Measurements from ENCODE around the gene FIGNL1. TPM values are rescaled to one million over a fixed set of nuclear protein-coding genes. Genes with fewer than 3 reads are reported as not detected.
A peak's percentile ranks its signal among the peaks of the same experiment; 100 is the strongest.

FIGNL1 gene
- total RNA-seq, 4 donors from 2014 or later, result 6.6 to 22.8 (median 22.1) TPM

- Histone ChIP-seq H3K27me3 (no peaks in the 10 kb centered on the region), H3K4me3 (no peak overlapping the region), H3K9me3 (no peaks in the 10 kb centered on the region), H3K4me1 (peaks cover 9 to 44% (median 19%) of the 10 kb centered on the region in 3 donors), H3K36me3 (peaks cover 0 to 23% (median 0%) of the 10 kb centered on the region in 3 donors), H3K27ac (peak overlapping the region in 1 of 4 donors; percentile 19)
- intact Hi-C loops (cut with DNase I), result no loop called here
- DNase-seq, result no peak
- TF ChIP-seq POLR2A (IDR thresholded peaks at IDR 0.05) (no peak), CTCF (IDR thresholded peaks at IDR 0.05) (no peak)
These were observed 1.3 kb downstream of the FIGNL1 start for GRCh38 chr7:50448823-50449222.

- WGBS, 2 donors, result 8 to 35% methylated on average over 4 of the region's 4 CpGs
- Histone ChIP-seq H3K27ac (peak overlapping the region in 3 of 4 donors; percentile 43 to 60 (median 60)), H3K27me3 (no peaks in the 10 kb centered on the region), H3K36me3 (peaks cover 0 to 41% (median 0%) of the 10 kb centered on the region in 3 donors), H3K9me3 (no peaks in the 10 kb centered on the region), H3K4me1 (peaks cover 9 to 44% (median 19%) of the 10 kb centered on the region in 3 donors), H3K4me3 (no peak overlapping the region)
- TF ChIP-seq CTCF (IDR thresholded peaks at IDR 0.05), result no peak
- TF ChIP-seq POLR2A (IDR thresholded peaks at IDR 0.05), result no peak
- no peak for DNase-seq
- intact Hi-C loops (cut with DNase I), result no loop called here
These were observed 3.6 kb downstream of the FIGNL1 start for GRCh38 chr7:50446542-50446960.

- 69 to 79% methylated on average over 3 of the region's 3 CpGs for WGBS, 2 donors
These were observed 13.9 kb downstream of the FIGNL1 start for GRCh38 chr7:50436133-50436806.

GRCh38 chr7:50431722-50432305 is 18.3 kb downstream of the FIGNL1 start:
- WGBS, 2 donors, result 57 to 65% methylated on average over 4 of the region's 4 CpGs
- Histone ChIP-seq H3K9me3 (no peaks in the 10 kb centered on the region), H3K4me3 (no peak overlapping the region), H3K27me3 (no peaks in the 10 kb centered on the region), H3K4me1 (no peaks in the 10 kb centered on the region), H3K36me3 (no peaks in the 10 kb centered on the region), H3K27ac (no peak overlapping the region)
- DNase-seq, result no peak
- intact Hi-C loops (cut with DNase I), result no loop called here
- no peak for TF ChIP-seq POLR2A (IDR thresholded peaks at IDR 0.05)
- no peak for TF ChIP-seq CTCF (IDR thresholded peaks at IDR 0.05)

More at GRCh38 chr7:50436133-50436806, 13.9 kb downstream of the FIGNL1 start:
- intact Hi-C loops (cut with DNase I), result no loop called here
- H3K4me1 ChIP-seq, result no peaks in the 10 kb centered on the region
- no peak overlapping the region for H3K27ac ChIP-seq
- no peak overlapping the region for H3K4me3 ChIP-seq
- H3K27me3 ChIP-seq, result no peaks in the 10 kb centered on the region
- TF ChIP-seq POLR2A (IDR thresholded peaks at IDR 0.05), result no peak
- no peak for TF ChIP-seq CTCF (IDR thresholded peaks at IDR 0.05)
- no peaks in the 10 kb centered on the region for H3K9me3 ChIP-seq
- no peak for DNase-seq
- H3K36me3 ChIP-seq, result peaks cover 0 to 34% (median 0%) of the 10 kb centered on the region in 3 donors

GRCh38 chr7:50431316-50431715 is 18.8 kb downstream of the FIGNL1 start:
- no peak for DNase-seq
- H3K27ac ChIP-seq, result no peak overlapping the region
- no peaks in the 10 kb centered on the region for H3K27me3 ChIP-seq
- H3K9me3 ChIP-seq, result no peaks in the 10 kb centered on the region
- H3K4me3 ChIP-seq, result no peak overlapping the region
- 67% methylated on average over 2 of the region's 2 CpGs for WGBS, 2 donors
- TF ChIP-seq POLR2A (IDR thresholded peaks at IDR 0.05) (no peak), CTCF (IDR thresholded peaks at IDR 0.05) (no peak)
- H3K36me3 ChIP-seq, result no peaks in the 10 kb centered on the region
- intact Hi-C loops (cut with DNase I), result no loop called here
- no peaks in the 10 kb centered on the region for H3K4me1 ChIP-seq
